SK-N-MC (cell line): ENCODE data around the gene SLC9C2.

Experiments used
- EZH2 ChIP-seq: fragments of 200-600 bp; sonication (generic); IDR thresholded peaks from one replicate; pipeline ENCODE4 v1.6.1; 2017; ENCODE audit warnings: antibody characterized with exemption
- POLR2AphosphoS5 ChIP-seq: IDR thresholded peaks from 2 replicates; pipeline ENCODE4 v1.6.1; 2012; ENCODE audit warnings: mild to moderate bottlenecking, low read depth, low read length, borderline replicate concordance

DNA sequence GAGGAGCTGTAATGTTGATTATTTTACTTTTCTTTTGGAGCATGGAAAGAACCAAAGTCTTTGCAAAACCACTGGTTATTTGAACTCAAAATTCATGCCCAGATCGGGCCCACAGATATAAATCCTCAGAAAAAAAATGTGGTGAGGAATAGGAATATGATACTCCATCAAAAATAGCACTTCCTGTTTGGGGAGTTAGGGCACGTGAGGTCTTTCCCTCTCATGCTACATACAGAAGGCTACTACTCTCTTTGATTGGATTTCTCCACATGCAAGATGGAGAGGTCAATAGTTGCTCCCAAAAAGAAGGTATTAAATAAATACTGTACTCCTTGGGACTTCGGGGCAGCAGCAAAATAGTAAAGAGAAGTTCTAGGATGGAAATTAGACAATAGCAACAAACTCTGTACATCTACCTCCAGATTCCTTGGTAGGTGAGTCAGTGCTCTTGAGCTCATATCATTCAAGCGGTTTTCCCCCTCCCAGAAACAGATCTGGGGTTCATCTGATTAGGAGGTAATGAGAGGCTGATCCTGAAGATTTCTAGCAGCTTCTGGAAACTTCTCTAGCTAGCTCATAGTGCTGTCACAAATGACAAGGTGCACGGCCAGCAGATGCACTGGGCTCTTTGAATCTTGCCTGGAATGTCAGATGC, 47.1 kb downstream of the SLC9C2 start:
- TF ChIP-seq EZH2 (no peak), POLR2AphosphoS5 (no peak)
